ENCODE results near the gene ADSS2. TPM values are rescaled to one million over a fixed set of nuclear protein-coding genes. Genes with fewer than 3 reads are reported as not detected.

The ADSS2 gene
- total RNA-seq, 1 donor from 2014 or later, result 53.9 TPM

- Histone ChIP-seq H3K27ac (ENCODE audit: low read depth, low read length) (no peak overlapping the region), H3K9ac (ENCODE audit: low read length) (no peak overlapping the region), H3K4me2 (ENCODE audit: low read length) (no peak overlapping the region), H3K79me2 (ENCODE audit: insufficient read depth, low read length) (no peaks in the 10 kb centered on the region), H3K4me1 (ENCODE audit: insufficient read depth, low read length) (peaks cover 10% of the 10 kb centered on the region), H3K36me3 (ENCODE audit: insufficient read depth, low read length) (peaks cover 18% of the 10 kb centered on the region), H3K4me3 (ENCODE audit: insufficient read depth, low read depth, low read length) (no peak overlapping the region), H4K20me1 (ENCODE audit: insufficient read depth, low read length) (no peaks in the 10 kb centered on the region), H2AFZ (ENCODE audit: low read depth, low read length) (no peak overlapping the region), H3K9me3 (ENCODE audit: insufficient read depth, low read depth, low read length) (no peaks in the 10 kb centered on the region), H3K27me3 (ENCODE audit: insufficient read depth, low read length) (no peaks in the 10 kb centered on the region)
- no peaks in the 10 kb centered on the region for H3K36me3 Mint-ChIP-seq (ENCODE audit: low read depth, unreplicated experiment)
- no peaks in the 10 kb centered on the region for H3K9me3 Mint-ChIP-seq (ENCODE audit: unreplicated experiment)
- TF ChIP-seq EZH2 (IDR thresholded peaks at IDR 0.05; ENCODE audit: insufficient read depth, low read length) (no peak), CTCF (IDR thresholded peaks at IDR 0.05; ENCODE audit: insufficient read depth, low read depth, low read length) (no peak)
- no peak overlapping the region for H3K4me3 Mint-ChIP-seq (ENCODE audit: unreplicated experiment)
- H3K27me3 Mint-ChIP-seq (ENCODE audit: low read depth, unreplicated experiment), result no peaks in the 10 kb centered on the region
- FAIRE-seq (no peak), DNase-seq (ENCODE audit: low read depth) (no peak)
- peaks cover 12% of the 10 kb centered on the region for H3K4me1 Mint-ChIP-seq (ENCODE audit: low read depth, unreplicated experiment)
- H3K27ac Mint-ChIP-seq (ENCODE audit: unreplicated experiment), result no peak overlapping the region
Measured at GRCh38 chr1:244431166-244431565, 20.5 kb downstream of the ADSS2 start.

GRCh38 chr1:244429818-244430217, 21.9 kb downstream of the ADSS2 start:
- Mint-ChIP-seq H3K4me1 (ENCODE audit: low read depth, unreplicated experiment) (peaks cover 3% of the 10 kb centered on the region), H3K9me3 (ENCODE audit: unreplicated experiment) (no peaks in the 10 kb centered on the region), H3K4me3 (ENCODE audit: unreplicated experiment) (no peak overlapping the region), H3K27me3 (ENCODE audit: low read depth, unreplicated experiment) (no peaks in the 10 kb centered on the region), H3K27ac (ENCODE audit: unreplicated experiment) (no peak overlapping the region), H3K36me3 (ENCODE audit: low read depth, unreplicated experiment) (no peaks in the 10 kb centered on the region)
- H3K36me3 ChIP-seq (ENCODE audit: insufficient read depth, low read length), result peaks cover 22% of the 10 kb centered on the region
- H3K79me2 ChIP-seq (ENCODE audit: insufficient read depth, low read length), result no peaks in the 10 kb centered on the region
- no peaks in the 10 kb centered on the region for H3K4me1 ChIP-seq (ENCODE audit: insufficient read depth, low read length)
- no peak overlapping the region for H2AFZ ChIP-seq (ENCODE audit: low read depth, low read length)
- no peak for FAIRE-seq
- H3K9ac ChIP-seq (ENCODE audit: low read length), result no peak overlapping the region
- no peak overlapping the region for H3K4me2 ChIP-seq (ENCODE audit: low read length)
- no peaks in the 10 kb centered on the region for H4K20me1 ChIP-seq (ENCODE audit: insufficient read depth, low read length)
- no peak for DNase-seq (ENCODE audit: low read depth)
- H3K27ac ChIP-seq (ENCODE audit: low read depth, low read length), result no peak overlapping the region
- TF ChIP-seq CTCF (IDR thresholded peaks at IDR 0.05; ENCODE audit: insufficient read depth, low read depth, low read length) (no peak), EZH2 (IDR thresholded peaks at IDR 0.05; ENCODE audit: insufficient read depth, low read length) (no peak)
- no peaks in the 10 kb centered on the region for H3K27me3 ChIP-seq (ENCODE audit: insufficient read depth, low read length)
- H3K4me3 ChIP-seq (ENCODE audit: insufficient read depth, low read depth, low read length), result no peak overlapping the region
- no peaks in the 10 kb centered on the region for H3K9me3 ChIP-seq (ENCODE audit: insufficient read depth, low read depth, low read length)

- DNase-seq (ENCODE audit: low read depth), result no peak
- Mint-ChIP-seq H3K27me3 (ENCODE audit: low read depth, unreplicated experiment) (no peaks in the 10 kb centered on the region), H3K9me3 (ENCODE audit: unreplicated experiment) (no peaks in the 10 kb centered on the region), H3K27ac (ENCODE audit: unreplicated experiment) (no peak overlapping the region), H3K36me3 (ENCODE audit: low read depth, unreplicated experiment) (peaks cover 2% of the 10 kb centered on the region), H3K4me3 (ENCODE audit: unreplicated experiment) (no peak overlapping the region), H3K4me1 (ENCODE audit: low read depth, unreplicated experiment) (no peaks in the 10 kb centered on the region)
- Histone ChIP-seq H3K9ac (ENCODE audit: low read length) (no peak overlapping the region), H3K9me3 (ENCODE audit: insufficient read depth, low read depth, low read length) (no peaks in the 10 kb centered on the region), H3K4me1 (ENCODE audit: insufficient read depth, low read length) (no peaks in the 10 kb centered on the region), H3K27ac (ENCODE audit: low read depth, low read length) (no peak overlapping the region), H3K79me2 (ENCODE audit: insufficient read depth, low read length) (no peaks in the 10 kb centered on the region), H2AFZ (ENCODE audit: low read depth, low read length) (no peak overlapping the region), H3K4me3 (ENCODE audit: insufficient read depth, low read depth, low read length) (no peak overlapping the region), H3K4me2 (ENCODE audit: low read length) (no peak overlapping the region), H3K36me3 (ENCODE audit: insufficient read depth, low read length) (peaks cover 35% of the 10 kb centered on the region), H3K27me3 (ENCODE audit: insufficient read depth, low read length) (no peaks in the 10 kb centered on the region), H4K20me1 (ENCODE audit: insufficient read depth, low read length) (no peaks in the 10 kb centered on the region)
- no peak for FAIRE-seq
- TF ChIP-seq CTCF (IDR thresholded peaks at IDR 0.05; ENCODE audit: insufficient read depth, low read depth, low read length) (no peak), EZH2 (IDR thresholded peaks at IDR 0.05; ENCODE audit: insufficient read depth, low read length) (no peak)
Measured at GRCh38 chr1:244427647-244428046, 24.1 kb downstream of the ADSS2 start.

All from astrocyte (in vitro differentiated cells and primary cell).